Measurements from ENCODE around the gene RUBCNL.
A peak's percentile ranks its signal among the peaks of the same experiment; 100 is the strongest.

Gene RUBCNL

DNA sequence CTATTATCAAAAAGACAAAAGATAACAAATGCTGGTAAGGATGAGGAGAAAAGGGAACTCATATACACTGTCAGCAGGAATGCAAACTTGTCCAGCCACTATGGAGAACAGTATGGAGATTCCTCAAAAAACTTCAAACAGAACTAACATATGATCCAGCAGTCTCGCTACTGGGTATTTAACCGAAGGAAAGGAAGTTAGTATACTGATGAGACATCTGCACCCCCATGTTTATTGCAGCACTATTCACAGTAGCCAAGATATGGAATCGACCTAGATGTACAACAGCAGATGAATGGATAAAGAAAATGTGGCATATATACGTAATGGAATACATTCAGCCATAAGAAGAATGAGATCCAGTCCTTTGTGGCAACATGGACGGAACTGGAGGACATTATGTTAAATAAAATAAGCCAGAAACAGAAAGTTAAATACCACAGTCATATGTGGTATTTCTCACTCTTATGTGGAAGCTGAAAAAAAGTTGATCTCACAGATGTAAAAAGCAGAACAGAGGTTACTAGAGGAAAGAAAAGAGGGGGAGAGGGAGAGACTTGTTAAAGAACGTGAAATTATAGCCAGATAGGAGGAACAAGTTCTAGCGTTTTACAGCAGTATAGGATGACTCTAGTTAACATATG lies 83.2 kb downstream of the RUBCNL start:
- no peak for DNase-seq

DNA sequence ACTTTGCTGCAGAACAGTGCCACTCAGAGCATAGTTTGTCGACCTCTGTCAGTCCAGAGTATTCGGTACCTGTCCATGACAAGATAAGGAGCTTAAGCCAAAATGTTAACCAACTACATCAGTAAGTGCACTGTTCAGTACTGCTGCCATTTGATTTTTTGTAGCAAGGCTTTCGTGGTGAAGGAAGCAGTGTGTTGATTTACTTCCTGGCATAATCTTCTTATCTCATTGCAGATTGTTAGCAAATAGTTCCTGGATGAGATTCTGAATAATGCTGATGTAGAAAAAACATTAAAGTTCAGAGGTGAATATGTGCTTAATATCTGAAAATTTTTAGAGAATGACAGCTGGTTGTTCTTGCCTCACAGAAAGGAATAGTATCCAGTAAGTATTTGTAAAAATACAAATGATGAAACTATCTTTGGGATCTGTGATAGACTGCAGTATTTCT lies 89.7 kb downstream of the RUBCNL start:
- DNase-seq = no peak

DNA sequence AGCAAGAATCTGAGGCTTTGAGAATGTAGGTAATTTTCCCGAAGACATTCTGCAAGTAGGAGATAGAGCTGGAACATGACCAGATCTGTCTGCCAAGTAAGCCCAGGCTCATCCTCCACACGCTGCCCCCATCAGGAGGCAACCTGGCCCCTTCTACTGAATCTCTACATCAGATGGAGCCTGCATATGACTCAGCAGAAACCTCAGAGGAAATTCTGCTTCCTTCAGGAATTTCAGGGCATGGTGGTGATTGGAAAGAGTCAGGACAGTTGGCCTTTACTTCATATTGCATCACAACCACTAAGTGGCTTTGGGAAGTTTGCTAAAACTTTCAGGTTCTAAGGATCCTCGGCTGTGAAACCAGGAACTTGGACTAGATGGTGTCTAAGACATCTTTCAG lies 90.1 kb downstream of the RUBCNL start:
- DNase-seq = no peak

DNA sequence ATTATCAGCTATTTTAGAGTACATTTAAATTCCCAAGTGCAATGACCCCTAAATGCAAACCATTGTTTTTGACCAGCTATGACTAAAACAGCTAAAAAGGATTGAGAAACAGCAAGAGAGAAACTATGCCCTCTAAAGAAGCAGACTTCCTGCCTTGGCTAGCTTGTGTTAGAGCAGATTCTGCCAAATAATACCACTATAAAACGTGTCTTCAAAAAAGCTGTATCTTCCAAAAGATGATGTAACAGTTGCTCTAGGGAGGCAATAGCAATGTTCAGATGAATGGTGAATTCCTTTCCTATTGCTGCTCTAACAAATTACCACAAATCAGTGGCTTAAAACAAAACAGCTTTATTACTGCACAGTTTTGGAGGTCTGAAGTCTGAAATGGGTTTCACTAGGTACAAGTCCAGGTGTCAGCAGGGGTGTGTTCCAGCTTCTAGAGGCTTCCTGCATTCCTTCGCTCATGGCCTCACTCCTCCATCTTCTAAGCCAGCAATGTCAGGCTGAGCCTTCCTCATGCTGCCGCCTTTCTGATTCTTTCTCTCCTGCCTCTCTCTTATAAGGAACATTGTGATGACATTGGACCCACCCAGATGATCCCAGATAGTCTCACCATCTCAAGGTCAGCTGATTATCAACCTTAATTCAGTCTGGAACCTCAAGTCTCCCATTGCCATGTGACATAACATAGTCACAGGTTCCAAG lies 90.8 kb downstream of the RUBCNL start:
- DNase-seq = peak; percentile 14

DNA sequence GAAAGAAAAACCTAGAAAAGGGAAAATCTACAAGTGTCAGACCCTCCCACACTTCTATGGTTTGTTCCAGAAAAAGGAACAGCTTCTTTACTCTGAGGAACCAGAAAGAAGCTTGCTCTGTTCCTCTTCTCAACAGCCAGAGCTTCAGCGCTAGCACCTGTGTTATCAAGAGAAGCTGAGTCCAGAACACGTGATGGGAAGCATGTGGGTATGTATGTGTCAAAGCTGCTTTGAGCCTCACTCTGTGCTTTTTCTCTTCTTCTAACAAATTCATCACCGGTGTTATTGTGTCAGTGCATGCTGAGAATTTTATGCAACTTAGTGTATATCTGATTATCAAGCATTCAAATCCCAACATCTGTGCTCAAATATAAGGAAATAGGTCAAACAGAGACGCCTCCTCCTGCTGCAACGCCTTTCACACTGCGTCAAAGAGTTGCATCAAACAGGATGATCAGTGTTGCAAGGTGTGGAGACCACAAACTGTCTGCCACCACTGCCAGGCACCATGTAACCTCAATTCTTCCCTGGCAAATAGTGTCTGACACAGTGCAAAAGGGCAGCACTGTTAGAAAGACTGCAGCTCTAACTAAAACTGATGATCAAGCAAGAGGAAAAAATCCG lies 91.4 kb downstream of the RUBCNL start:
- peak; percentile 55 for DNase-seq

DNA sequence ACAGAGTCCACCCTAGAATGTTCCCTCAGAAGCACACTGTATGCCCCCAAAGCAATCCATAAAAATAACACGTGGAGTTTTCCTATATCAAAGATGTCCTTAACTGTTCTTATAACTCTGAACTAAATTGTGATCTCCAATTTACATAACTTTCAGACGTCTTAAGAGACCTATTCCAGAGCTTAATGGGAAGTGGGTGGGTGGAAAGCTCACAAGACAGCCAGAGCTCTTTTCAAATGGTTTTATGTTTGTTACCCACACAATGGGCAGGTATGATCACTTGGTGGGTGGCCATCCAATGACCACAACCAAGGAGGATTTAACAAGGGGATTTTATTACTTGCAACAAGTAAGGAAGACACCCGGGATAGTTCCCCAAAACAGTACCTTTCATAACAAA lies 93.6 kb downstream of the RUBCNL start:
- no peak for DNase-seq
